HG03469 (cell line): Measurements from ENCODE around the gene CUBN.

Experiments used
- ATAC-seq: cut with Tn5 transposase; IDR thresholded peaks from one replicate; pipeline ENCODE4 v1.9.1; 2021; ENCODE audit warnings: mild to moderate bottlenecking, moderate library complexity, moderate number of reproducible peaks; ENCODE audit not compliant: unreplicated experiment

Gene CUBN

DNA sequence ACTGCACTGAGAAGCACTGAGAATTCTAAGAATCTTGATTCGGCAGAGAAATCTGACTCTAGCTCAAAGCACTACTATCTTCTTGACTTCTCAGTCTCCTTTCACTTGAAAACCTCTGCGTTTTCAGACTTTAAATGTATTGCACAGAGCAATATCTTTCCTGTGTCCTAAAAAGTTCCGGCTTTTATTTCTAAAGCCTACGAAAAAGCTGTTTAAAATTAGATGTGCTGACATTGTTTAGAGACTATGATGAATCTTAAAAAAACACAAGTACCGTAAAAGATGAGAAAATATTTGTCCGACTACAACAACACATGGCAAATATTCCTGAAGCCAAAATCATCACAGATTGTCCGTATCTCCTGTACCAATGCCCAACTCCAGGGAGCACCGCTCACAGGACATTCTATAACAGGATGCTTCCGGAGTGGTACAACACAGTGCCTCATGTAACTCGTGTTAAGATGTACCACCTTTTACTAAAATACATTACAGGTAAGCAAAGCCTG is 136.9 kb downstream of the CUBN start:
- no peak for ATAC-seq

DNA sequence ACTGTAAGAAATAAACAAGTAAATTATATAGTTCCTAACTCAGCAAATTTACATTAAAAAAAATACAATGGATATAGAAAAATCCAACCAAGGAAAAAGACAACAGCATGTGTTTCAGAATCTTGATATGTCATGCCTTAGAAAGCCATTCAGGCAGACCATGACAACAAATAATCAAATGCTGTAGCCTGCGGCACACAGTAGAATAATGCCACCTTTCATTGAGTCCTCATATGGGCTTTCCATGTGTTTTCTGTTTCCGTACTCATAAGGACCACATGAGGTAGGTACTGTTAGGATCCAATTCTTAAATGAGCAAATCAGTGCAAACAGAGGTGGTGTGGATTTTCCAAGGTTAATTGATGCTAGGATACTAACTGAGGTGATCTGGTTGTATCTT is 138.6 kb downstream of the CUBN start:
- ATAC-seq = no peak

DNA sequence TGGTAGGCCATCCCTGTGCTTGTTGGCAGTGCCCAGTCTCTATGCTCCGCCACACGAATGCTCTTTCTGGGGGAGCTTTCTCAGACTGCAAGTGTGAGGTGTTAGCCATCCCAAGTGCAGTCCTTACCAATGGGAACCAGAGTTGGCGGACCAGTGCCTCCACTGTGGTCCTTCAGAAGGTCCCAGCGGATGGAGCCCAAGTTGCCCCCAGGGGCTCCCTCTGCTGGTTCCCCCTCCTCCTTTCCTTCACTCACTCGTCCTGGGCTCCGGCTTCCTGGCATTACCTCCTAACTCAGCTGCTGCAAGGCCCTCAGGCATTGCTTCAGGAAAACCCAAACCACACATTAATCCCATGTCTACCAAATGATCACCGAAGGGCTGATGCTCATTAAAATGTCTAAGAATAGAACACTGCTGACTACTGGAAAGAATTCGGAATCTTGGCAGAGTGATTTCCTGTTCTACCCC is 139.8 kb downstream of the CUBN start:
- no peak for ATAC-seq

DNA sequence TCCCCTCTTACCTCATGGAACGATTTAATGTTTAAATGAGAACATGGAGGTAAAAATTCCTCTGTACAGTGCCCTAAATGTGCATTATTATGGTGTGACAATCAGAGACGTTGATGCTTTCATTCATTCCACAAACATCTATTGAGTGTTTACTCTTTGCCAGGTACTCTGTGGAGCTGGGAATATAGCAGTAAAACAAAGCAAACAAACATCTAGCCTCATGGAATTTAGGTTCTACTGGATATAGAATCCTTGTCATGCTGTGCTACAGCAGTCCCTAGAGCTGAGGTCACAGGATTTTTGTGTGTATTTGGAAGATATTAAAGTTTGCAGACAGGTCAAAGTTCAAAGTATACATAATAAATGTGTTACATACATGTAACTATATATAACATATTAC is 140.7 kb downstream of the CUBN start:
- ATAC-seq = no peak

DNA sequence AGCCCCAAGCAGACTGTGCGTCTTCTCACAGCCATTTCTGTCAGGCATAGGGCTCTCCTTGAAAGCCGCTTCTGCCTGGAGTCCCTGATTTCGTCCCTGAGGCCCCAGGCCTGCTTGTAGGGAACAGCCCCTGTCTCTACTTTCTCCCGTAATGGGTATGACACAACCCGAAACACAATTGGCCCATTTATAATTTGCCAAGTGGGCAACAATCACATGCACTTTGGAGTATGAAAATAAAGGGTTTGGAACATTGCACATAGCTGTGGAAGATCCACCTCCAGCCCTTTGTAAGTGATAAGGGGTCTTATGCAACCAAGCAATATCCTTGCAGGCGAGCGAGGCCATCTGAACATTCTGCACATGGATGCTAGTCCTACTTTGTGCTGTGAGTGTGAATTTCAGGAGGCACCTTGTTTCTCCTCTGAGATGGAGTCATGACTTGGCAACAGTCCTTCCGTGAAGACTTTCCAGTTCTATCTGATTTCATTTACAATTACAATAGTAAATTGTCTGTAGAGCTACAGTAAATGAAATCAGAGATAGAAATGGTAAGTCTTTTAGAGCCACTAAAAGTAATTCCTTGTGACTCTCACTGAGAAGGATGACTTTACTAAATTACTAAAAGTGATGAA is 141.5 kb downstream of the CUBN start:
- ATAC-seq = no peak

DNA sequence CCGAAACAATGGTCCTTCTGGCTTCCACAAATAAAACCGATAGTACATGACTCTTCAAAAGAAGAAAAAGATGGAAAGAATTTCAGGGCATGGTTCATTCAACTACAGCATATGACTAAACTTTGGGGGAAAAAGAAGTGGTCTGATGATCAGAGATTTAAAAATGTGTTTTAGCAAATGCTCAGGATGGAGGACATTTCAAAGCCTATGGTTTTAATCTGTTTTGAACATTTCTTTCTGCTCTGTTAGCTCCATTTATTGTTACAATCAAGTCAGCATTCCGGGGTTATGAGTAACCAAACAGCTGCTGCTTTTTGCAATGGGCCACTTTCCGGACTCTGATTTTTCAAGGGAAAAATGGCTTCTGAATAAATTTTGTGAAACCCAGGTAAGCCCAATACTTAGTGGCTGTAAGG is 142.4 kb downstream of the CUBN start:
- no peak for ATAC-seq

DNA sequence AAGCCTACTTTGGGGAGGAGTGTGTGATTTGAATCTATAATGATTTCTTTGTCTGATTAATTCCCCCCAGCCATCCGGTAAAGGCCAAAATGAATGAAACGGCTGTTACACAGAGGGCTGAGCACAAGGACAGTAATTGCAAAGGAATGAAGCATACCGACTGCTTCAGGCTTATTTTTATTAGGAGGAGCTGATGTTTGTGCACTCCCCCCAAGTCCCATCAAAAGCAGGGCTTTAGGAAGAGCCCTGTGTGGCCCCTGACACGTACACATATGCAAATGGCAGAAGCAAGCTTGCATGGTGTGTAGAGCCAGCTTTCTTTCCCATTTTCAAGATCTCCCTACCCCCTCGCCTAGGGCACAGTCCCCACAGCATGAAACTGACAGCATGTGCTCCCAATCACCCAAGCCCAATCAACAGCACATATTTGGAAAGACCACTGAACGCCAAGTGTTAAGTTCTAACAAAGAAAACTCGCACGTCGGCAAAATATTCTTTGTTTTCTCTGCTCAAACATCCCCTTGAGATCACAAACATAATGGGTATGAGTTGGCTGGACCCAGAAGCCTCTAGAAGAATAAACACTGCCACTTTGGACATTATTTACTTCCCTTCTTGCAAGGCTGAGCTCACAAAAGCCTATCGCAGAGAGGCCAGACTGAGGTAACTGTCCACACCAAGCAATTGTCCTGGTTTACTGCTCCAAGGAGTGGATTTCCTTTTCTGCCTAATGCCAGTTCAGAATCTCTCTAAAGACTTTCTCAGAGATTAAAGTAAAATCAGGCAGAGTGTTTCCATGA is 143.0 kb downstream of the CUBN start:
- no peak for ATAC-seq

DNA sequence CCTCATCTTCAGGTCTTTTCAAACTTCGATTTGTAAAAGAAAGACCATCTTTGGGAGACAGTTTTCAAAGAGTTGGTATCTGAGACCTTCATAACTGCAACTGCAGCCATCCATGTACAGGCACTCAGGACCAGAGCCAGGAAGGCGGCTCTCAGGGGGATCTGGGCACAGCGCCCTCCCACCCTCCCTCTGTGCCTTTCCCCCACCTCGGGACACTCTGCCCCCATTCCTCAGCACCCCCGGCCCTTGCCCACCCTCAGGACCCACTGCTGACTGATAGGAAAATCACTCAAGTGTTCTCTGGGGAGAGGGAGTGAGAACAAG is 143.6 kb downstream of the CUBN start:
- no peak for ATAC-seq

DNA sequence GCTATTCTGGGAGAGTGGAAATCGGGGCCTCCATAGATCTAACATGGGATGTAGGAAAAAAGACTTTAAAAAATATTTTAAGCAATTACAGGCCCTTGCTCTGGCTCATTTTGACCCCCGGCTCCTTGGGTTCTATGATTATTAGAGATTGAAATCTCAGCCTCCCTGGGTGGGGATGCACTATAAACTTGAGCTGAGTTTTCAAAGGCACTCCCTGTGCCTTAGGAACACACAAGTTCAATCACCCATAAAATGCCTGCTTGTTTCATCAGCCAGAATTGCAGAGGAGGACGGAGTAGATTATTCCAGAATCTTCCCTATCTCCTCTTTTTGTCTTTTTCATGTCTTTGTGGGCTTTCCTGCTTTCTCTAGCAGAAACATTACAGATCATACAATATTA is 145.4 kb downstream of the CUBN start:
- ATAC-seq = no peak

DNA sequence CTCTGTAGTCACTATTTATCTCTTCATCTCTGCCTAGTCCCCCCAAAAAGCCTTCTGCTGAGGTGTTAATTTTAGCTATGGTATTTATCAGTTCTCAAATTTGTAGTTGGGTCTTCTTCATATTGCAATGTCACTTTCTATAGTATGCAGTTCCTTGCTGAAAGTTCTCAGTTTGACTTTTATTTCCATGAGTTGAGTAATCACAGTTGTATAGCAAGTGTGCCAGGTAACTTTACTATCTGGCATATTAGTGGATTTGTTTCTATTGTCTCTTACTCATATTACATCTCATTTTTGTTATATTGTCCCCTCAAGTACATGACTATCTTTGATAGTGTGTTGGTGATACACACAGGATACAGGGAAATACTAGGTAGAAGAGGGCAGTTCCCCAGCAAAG is 152.8 kb downstream of the CUBN start:
- ATAC-seq = no peak

DNA sequence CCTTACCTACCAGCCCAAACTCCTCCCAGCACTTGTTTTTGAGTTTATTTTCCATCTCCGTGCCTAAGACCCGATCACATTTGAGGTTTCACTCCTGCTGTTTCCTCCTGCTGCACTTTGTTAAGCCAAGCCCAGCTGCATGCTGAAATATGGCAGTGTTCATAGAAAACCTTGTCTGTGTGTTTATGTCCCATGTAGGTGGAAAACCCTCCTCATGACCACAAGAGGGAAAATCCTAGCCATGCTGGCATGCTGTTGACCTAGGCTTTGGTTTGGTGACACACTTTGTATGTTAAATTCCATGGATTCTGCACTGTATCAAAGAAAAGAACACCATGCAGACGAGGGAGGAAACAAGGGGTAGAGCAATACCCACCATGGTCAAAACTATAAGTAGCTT is 154.4 kb downstream of the CUBN start:
- no peak for ATAC-seq

DNA sequence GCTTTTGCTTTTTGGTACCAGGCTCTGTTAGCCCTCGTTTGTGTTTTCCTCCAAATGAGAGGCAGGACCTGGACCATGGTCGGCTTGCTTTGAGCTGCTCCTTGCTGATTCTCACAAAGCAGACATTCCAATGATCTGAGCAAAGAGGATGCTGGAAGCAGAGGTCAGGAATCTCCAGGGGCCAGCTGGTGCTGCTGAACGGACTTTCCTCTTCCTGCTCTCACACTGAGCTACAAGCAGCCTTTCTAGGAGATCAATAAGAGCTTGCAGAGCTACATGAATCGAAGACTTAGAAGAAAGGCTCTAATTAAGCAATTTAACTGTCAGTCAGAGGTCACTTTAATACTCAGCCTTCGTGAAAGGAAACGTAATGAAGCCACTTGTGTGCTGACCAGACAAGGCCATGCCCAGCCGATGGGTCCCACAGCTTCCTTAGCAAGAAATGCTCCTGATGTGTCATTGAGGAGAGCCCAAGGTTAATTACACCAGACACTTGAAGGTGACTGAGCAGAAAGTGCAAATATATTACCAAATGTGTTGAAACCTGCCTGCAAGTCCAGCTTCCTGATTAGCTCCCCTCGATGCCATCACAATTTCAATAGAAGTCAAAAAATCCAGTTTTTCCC is 161.1 kb downstream of the CUBN start:
- ATAC-seq = no peak

DNA sequence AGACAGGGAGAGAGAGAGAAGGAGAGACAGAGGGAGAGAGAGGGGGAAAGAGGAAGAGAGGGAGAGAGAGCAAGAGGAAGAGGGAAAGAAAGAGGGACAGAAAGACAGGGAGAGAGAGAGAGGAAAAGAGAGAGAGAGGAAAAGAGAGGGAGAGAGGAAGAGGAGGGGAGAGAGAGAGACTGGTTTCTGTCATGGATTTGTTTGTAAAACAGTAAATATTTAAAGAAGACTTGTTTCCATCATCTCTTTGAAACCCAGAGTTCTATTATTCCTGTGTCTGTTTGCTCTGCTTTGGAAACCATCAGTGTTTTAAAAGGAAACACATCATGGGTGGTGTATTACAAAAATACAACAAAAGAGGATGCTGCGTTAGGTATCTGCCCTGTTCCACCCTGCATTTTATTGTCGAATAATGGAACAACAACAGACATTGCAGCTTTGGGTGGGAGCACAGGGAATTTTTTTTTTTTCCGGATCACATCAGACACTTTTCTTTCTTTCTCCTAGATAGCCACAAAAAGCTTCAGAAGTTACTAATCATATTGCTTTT is 161.7 kb downstream of the CUBN start:
- ATAC-seq = no peak

DNA sequence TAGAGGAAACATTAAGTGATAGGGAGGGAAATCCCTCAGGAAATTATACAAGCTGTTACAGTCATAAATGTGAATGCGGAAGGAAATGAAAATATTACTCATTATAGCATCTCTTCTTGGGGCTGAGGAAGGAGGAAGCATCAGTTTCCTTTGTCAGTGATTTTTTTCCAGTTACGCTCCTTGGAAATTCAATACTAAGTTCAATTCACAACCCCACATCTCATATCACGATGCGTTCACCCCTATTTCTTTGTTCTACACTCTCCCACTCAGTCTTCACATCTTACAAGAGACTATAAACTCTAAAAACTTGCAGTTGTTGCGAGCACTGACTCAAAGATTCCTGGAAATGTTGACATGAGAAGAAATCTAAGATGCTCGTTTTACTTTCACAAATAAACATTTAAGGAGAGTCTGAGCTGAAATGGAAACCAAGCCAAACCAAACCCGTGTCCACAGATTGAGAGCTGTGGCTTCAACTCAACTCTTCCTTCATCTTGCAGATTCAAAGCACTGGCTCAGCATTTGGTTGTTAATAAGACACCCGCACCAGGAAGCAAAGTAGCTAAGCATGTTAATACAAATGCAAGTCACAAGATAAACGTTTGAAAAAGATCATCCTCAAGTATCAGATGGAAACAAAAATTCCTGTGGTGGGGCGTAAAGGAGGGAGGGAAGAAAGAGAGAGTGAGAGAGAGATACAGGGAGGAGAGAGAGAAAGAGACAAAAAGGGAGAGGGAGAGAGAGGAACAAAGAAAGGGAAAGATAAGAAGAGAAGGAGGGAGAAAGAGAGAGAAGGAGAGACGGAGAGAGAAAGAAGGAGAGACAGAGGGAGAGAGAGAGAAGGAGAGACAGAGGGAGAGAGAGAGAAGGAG is 162.4 kb downstream of the CUBN start:
- ATAC-seq = no peak

DNA sequence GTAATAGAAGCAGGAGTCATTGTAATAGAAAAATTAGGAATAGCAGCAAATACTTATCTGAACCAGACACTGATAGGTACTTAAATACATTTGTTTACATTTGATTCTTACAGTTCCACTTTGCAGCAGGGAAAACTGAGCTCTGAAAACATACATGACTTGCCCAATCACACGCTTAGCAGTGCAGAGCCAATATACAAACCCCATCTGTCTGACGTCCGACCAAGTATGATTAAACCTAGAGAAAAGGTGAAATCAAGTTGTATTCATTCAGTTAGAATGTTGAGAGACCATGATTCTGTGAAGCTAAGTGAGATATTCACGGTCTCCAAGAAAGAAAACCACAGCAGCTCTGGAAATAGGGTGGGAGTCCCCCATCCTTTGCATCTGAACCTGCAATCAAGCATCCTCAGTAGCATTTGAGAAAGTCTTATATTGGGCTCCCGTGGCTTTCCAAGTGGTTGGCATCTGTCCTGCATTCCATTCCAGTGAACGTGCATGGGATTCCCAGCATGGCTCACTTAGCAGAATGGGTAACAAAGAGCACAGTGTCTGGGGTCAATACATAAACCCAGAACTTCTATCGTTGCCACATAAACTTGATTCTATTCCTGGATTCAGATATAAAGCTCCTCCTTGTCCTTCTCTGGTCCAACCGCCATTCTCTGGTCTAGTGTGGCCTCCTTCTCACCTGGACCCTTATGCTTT is 163.7 kb downstream of the CUBN start:
- no peak for ATAC-seq

DNA sequence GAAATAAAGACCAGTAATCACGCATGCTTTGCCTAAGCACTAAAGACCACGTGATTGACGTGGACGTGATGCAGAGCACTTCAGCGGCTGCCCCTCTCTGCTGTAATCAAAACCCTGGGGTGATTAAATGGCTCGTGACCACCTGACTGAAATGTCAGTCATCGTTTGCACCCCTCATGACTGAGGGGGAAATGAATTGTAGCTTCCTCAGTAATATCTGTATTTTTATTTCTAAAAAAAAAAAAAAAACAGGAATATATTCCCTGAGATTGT is 164.3 kb downstream of the CUBN start:
- ATAC-seq = no peak

DNA sequence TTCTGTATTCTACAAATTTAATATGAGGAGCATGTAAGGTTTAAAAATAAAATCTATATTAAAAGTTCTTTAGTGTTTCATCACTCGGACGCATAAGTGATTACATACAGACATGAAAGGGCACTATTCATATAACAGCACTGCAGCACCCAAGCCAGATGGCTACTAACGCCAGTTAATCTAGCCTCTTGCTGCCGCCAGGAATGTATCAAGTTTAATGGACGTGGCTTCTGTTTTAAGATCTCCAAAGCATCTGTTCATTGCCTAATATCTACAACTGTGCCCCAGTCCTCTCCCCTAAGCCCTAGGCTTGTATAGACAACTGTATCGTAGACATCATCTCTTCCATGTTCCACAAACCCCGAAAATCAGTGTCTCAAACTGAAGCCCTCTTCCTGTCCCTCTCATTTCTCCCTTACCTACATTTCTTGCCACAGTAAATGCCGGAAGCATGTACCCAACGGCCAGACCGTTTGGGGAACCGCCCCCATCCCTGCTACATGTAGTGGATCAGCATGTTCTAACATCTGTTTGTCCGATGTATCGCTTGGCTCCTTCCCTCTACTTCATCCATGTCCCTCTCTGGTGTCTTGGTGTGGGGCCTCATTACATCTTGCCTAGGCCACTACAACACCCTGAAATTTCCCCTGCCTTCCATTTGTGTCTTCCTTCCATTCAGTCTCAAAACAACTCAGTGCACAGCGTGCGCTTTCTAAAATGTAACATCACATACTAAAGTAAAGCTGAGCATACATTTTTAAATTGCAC is 164.9 kb downstream of the CUBN start:
- ATAC-seq = no peak

DNA sequence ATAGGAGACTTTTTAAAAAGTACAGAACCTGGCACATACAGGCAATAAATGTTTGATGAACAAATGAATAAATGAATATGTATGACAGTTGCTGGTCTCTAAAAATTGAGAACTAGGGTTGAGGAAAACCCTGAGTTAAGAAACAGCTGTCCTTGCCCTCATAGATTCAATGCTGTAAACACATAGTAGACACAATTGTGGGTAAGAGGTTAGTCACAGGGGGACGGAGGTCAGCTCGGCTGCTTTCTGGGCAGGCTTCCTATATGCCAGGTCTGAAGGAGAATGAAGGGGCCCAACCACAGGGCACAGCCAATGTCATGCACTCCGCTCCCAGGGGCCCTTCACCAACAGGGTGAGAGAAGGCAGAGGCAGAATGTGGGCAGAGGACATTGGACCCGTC is 169.1 kb downstream of the CUBN start:
- ATAC-seq = no peak

DNA sequence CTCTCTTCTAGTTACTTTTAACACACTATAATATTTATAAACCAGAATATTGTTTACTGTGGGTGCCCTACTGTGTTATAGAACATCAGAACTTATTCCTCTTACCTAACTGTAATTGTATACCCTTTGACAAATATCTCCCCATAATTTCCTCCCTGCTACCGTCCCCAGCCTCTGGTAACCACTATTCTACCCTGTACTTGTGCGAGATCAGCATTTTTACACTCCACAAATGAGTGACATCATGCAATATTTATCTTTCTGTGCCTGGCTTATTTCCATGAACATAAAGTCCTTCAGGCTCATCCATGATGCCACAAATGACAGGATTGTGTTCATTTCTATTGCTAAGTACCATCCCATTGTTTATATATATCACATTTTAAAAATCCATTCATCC is 172.6 kb downstream of the CUBN start:
- ATAC-seq = no peak
